Measurements from ENCODE around the gene SAFB2. TPM values are rescaled to one million over a fixed set of nuclear protein-coding genes. Genes with fewer than 3 reads are reported as not detected.

Gene SAFB2
- total RNA-seq, 1 experiment from 2014 or later, result 76.1 TPM

DNA sequence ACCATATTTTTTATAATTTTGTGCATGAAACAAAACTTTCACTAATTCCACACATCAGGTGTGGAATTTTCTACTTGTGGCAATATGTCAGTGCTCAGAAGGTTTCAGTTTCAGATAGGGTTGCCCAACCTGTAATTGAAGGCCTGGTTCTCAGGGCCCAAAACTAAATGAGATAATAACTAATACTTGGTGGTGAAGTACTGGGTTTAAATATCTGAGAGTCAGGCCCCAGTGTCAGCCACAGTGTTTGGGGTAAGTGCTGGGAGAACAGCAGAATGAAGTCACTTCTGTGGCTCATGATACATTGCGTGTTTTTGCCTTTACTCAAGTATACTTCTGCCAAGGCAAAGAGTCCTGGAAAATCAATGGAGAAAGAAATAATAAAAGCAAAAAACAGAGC, 5.9 kb upstream of the SAFB2 start:
- Histone ChIP-seq H2BK12ac (ENCODE audit: insufficient read length, low read depth, low read length) (no peak overlapping the region), H3K4ac (ENCODE audit: low read depth, low read length) (no peak overlapping the region), H3K27me3 (ENCODE audit: insufficient read depth, low read length) (no peaks in the 10 kb centered on the region), H4K91ac (ENCODE audit: insufficient read length, low read depth, low read length) (no peak overlapping the region), H2BK120ac (ENCODE audit: low read depth, low read length, poor library complexity, severe bottlenecking) (no peak overlapping the region), H2BK15ac (ENCODE audit: low read depth, low read length) (no peak overlapping the region), H3T11ph (ENCODE audit: low read length) (no peak overlapping the region), H3K79me2 (ENCODE audit: insufficient read depth, low read length) (peaks cover 75% of the 10 kb centered on the region), H3K4me2 (ENCODE audit: insufficient read depth, insufficient read length, low read length) (no peak overlapping the region), H3K9me3 (ENCODE audit: control insufficient read depth, low read depth, low read length) (no peaks in the 10 kb centered on the region), H3K9ac (ENCODE audit: extremely low read depth, insufficient read length, low read length) (no peak overlapping the region), H3K27ac (ENCODE audit: insufficient read length, low read depth, low read length) (no peak overlapping the region), H2AFZ (ENCODE audit: low read length) (no peak overlapping the region), H3K79me1 (ENCODE audit: insufficient read depth, low read depth, low read length, poor library complexity, severe bottlenecking) (peaks cover 29% of the 10 kb centered on the region), H3K23ac (ENCODE audit: insufficient read length, low read depth, low read length) (no peak overlapping the region), H2BK5ac (ENCODE audit: insufficient read length, low read length) (no peak overlapping the region), H3K23me2 (ENCODE audit: insufficient read length, low read depth, low read length, poor library complexity, severe bottlenecking) (peaks cover 9% of the 10 kb centered on the region), H4K5ac (ENCODE audit: insufficient read length, low read depth, low read length) (no peak overlapping the region), H2AK5ac (ENCODE audit: insufficient read length, low read length) (no peak overlapping the region), H4K20me1 (ENCODE audit: control insufficient read depth, insufficient read depth, insufficient read length) (no peaks in the 10 kb centered on the region), H3K4me1 (ENCODE audit: insufficient read depth, low read length) (no peaks in the 10 kb centered on the region), H4K8ac (replicated peaks; ENCODE audit: insufficient read length, low read depth, low read length) (no peak overlapping the region), H2BK20ac (ENCODE audit: low read depth, low read length, poor library complexity, severe bottlenecking) (no peak overlapping the region), H3K18ac (ENCODE audit: insufficient read length, low read depth, low read length) (no peak overlapping the region), H3K14ac (ENCODE audit: insufficient read depth, low read length) (no peak overlapping the region), H3K56ac (ENCODE audit: insufficient read length, low read depth, low read length) (no peak overlapping the region)
- DNase-seq, result no peak
- Mint-ChIP-seq H3K27me3 (ENCODE audit: low read depth) (no peaks in the 10 kb centered on the region), H3K27ac (no peak overlapping the region), H3K4me3 (no peak overlapping the region), H3K9me3 (no peaks in the 10 kb centered on the region), H3K4me1 (peaks cover 27 to 31% of the 10 kb centered on the region in 2 experiments), H3K36me3 (ENCODE audit: insufficient read depth in 1 of 3, low read depth in 3 of 3) (peaks cover 33 to 81% (median 64%) of the 10 kb centered on the region in 3 experiments)
- no CpG with 5 or more reads among the region's 1 CpG for WGBS (ENCODE audit: extremely low coverage, insufficient read length, low lambda C conversion rate)
- TF ChIP-seq, protein P1, sequence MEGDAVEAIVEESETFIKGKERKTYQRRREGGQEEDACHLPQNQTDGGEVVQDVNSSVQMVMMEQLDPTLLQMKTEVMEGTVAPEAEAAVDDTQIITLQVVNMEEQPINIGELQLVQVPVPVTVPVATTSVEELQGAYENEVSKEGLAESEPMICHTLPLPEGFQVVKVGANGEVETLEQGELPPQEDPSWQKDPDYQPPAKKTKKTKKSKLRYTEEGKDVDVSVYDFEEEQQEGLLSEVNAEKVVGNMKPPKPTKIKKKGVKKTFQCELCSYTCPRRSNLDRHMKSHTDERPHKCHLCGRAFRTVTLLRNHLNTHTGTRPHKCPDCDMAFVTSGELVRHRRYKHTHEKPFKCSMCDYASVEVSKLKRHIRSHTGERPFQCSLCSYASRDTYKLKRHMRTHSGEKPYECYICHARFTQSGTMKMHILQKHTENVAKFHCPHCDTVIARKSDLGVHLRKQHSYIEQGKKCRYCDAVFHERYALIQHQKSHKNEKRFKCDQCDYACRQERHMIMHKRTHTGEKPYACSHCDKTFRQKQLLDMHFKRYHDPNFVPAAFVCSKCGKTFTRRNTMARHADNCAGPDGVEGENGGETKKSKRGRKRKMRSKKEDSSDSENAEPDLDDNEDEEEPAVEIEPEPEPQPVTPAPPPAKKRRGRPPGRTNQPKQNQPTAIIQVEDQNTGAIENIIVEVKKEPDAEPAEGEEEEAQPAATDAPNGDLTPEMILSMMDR (conservative IDR thresholded peaks at IDR 0.05), result no peak
